ENCODE measurements around the gene NR1I3.
A peak's percentile ranks its signal among the peaks of the same experiment; 100 is the strongest.
"Not testable (repeated sequence)": the region's sequence is repeated elsewhere in the genome, so short reads cannot be mapped to it uniquely, and the experiment has no call there.

The NR1I3 gene

DNA sequence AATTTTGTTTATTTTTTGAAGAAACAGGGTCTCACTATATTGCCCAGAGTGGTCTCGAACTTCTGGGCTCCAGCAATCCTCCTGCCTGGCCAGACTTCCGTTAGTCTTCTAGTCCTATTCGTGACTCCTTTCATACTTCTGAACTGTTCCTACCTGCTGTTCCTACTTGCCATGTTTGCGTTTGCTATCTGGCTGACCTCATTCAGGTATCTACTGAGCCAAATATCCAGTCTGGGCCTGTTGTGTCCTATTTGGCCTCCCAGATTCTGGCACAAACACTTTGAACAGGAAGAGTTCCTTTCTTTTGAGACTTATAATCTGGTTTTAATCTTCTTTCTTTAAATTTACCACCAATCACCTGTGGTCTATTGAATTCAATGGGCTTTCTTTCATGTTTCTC is 6.9 kb upstream of the NR1I3 start:
- DNase-seq: no peak

DNA sequence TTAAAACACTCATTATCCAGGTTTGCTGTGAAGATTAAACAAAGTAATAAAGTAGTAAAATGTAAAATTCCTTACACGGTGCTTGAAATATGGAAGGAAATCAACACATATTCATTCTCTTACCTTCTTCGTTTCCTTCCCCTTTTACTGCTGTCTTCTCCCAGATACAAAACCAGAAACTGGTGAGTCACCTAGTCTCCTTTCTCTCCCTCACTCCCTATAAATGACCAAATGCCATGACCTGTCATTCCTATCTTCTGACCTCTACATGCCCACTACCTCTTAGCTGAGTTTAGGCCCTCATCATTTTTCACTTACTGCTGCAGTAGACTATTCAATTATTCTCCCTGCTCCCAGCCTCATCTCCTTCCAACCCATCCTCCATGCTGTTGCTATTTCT is 4.3 kb upstream of the NR1I3 start:
- DNase-seq: no peak

DNA sequence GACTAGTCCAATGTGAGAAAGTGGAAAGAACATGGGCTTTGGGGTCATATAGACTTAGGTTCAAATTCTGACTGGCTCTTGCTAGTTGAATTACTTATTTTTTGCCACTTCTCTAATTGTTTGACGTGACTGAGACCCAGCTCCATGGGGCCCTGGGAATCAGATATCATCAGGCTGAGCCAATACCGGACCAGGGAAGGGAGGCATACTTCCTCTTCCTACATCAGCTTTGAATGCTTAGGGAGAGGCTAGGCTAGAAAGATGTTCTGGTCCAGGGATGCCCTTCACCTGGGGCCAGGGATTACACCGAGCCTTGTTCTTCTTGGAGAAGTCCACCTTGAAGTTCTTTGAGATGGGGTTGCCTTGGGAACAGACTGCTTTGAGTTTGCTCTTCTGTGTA is 3.7 kb upstream of the NR1I3 start:
- peak; percentile 23 for DNase-seq

DNA sequence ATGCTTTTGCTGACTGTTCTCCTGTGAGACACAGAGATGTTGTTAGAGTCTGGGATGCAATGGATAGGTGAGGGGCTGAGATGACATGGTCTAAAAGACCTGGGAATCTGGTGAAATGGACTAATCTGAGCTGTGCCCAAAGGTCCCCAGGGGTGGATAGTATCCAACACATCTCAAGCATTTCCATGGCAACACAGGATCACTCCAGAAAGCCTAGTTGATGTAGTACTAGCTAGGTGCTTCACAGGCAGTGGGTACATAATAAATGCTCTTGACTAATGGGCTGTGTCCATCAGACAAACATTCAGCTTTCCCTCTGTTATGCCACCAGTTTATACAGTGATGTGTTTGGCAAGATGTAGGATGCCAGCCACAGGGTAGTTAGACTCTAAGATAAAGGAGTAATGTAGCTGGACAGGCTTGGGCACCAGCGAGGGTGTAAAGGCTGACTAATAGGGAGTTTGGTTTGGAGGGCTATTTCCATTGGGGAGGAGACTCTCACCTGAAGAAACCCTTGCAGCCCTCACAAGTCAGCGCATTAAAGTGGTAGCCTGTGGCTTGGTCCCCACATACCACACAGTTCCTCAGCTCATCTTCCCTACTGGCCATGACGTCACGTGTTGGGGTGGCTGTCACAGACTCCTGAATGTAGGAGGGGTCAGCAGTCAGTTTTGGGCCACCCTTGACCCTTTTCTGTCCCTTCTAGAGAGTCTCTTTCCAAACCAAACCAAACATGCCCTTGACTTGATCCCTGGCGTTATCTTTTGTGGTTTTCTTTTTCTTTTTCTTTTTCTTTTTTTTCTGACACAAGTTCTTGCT is 1.8 kb downstream of the NR1I3 start:
- DNase-seq: no peak

DNA sequence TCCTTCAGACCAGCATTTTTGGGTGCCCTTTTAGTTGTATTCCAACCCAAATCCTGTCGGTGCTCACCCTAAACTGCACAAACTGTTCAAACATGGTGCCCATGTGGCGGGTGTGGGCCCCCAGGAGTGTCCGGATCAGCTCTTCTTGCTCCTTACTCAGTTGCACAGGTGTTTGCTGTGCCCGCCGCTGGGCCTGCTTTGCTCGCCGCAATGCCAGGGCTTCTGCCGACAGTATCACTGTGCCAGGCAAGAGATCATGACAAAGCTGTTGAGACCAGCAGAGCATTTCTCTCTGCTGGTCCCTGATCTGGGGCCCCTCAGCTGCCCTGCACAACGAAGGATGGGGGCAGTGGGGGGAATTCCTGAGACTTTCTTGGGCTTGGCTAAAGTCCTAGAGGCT is 4.9 kb downstream of the NR1I3 start:
- DNase-seq: no peak

DNA sequence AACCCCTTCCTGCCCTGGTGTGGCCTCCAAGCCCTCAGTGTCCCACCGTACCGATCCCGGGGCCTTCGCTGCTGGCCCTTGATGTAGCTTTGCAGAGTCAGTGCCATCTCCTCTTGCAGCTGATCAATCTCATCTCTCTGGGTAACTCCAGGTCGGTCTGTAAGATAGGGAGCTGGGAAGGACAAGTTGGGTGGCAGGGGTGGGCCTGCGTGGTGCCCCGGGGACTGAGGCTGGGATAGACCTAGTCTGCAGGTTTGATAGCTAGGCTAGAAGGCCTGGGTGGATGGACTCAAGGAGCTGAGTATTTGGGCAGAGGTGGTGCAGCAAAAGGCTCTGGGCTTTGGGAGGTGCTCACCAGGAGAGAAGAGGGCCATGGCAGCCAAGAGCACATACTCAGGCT is 7.2 kb downstream of the NR1I3 start:
- DNase-seq: no peak

DNA sequence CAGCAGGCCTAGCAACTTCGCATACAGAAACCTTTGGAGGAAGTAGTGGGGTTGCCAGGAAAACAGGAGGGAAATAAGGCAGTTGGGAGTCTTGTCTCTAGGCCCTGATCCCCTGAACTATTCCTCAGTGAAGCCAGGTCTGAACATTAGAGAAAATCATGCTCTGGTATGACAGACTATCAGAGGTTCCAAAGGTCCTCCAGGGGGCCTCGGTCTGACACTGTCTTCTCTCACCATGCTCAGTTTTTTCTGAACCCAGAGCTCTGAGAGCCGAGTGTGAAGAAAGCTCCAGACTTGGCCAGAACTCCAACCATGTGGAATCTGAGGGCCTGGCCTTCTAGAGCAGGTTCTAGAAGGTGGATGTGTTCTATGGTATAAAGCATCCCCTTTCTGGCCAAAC is 8.1 kb downstream of the NR1I3 start:
- no peak for DNase-seq

DNA sequence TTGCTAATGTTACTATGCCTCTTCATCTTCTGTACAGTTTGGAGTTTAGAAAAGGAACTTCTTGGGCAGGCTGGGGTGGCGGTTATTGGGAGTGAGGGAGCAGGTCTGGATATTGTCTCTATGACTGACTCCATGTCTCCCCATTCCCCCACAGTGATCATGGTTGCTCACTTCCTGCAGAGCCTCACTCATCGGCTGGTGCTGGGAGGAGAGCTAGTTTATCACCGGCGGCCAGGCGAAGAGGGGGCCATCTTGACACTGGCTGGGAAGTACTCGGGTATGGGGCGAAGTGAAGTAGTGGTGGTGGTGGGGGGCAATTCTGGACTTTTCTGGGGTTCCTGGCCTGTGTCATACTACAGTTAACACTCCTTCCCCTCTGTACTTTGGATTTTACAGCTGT is 10.0 kb downstream of the NR1I3 start:
- no peak for DNase-seq

DNA sequence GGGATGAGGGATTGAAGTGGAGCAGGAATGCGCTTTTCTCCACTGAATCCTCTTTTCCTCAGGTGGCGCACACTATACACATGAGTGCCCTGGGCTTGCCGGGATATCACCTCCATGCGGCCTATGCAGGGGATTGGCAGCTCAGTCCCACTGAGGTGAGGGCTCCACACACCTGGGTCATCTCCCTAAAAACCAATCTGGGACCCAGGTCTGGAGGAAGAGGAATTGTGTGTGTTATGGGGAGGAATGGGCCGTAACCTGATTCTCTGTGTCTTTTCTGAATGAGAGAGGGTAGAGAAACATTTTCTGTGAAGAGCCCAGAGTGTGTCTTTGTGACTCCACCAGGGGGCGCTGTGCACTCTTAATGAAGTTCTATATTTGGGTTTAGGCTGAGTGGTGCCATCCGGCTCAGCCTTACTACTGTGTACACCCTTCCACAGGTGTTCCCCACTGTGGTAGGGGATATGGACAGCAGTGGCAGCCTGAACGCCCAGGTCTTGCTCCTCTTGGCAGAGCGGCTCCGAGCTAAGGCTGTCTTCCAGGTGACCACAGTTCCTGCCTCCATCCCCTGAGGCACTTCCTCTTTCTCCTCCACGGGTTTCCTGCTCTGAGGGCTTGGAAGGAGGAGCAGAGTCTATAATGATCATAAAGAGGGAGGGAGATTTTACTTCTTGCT is 10.7 kb downstream of the NR1I3 start:
- DNase-seq: peak; percentile 73

DNA sequence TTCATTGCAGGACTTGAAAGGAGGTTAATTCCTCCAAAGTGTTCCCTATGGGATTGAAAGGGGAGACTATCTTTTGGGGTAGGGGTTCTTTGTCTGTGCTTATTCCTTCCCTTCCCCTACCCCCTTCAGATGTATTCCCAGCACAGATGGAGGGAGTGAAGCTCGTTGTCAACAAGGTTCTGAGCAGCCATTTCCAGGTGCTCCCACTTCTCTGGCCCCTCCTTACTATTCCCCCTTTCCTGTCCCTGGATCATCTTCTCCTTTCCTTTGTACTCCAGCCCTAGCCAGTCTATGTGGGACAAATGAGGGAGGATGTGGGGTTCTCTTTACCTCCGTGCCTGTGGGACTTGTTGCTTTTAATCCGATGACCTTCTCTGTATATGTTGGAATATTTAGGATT is 11.2 kb downstream of the NR1I3 start:
- DNase-seq: no peak

DNA sequence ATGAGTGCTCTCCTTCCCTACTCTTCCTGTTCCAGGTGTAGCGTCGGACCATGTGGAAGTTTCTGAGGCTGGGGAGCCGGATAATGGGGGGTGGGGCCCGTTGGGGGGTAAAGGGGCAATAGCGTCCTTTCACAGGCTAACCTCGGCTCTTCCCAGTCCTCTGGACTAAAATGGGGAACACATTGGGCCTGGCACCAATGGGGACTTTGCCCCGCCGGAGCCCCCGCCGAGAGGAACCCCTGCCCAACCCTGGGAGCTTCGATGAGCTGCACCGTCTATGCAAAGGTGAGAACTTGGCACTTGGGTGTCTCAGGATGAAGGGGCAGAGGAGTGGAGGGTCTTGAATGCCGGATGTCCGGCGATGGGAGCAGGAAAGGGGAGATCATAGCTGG is 11.7 kb downstream of the NR1I3 start:
- no peak for DNase-seq

DNA sequence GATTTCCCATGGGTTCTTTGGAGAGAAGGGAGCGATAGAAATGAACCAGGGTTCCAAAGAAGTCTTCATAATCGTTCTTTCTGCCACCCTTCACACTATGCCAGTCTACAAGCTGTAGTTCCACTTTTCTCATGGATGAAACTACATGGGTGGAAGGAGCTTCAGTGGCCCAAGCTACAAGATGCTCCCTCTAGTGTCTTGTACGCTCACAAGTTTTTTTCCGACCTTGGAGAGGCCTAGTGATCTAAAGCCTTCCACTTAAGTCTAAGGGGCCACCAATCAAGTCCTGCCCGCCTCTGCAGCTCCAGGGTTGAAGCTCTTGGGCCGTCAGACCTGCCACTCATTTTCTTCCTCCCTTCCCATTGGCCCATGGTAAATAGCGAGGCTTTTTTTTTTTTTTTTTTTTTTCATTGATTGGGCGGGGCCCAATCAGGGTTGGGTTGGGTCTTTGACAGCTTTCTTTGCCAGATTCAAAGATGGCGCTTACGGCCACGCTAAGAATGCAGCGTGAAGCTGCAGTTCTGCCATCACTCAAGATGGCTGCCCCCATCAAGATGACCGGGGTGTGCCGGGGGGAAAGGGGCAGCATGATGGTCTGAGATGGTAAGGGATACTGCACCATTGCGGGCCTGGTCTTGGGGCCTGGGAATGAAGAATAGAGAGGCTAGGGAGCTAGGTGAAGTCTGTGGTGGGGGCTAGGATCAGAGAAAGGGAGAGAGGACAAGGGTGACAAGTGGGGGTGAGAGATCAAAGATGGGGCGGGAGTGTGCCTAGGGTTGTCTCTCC is 12.3 kb downstream of the NR1I3 start, which contains the start of gene TOMM40L:
TSS of gene TOMM40L (plus strand) at position 527 of the 786 bp plus-strand sequence. CDS start 430 bp downstream, outside the sequence.
- DNase-seq: peak; percentile 100

DNA sequence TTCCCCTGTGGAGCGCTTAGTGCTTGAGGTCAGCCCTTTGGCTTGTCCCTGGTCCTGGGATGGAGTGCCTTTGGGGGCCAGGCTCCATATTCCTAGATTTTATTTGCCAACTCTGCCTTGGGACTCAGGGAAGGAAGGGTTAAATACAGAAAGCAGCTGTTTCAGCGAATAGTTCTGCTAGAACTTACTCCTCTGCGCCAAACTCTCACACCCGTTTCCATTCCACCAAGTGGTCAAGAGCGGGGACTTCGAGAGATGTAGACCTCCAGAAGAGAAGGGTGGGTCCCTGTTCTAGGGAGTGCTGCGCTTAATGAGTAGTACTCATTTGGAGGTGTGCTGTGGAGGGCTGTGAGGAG is 12.8 kb downstream of the NR1I3 start:
- DNase-seq: no peak

DNA sequence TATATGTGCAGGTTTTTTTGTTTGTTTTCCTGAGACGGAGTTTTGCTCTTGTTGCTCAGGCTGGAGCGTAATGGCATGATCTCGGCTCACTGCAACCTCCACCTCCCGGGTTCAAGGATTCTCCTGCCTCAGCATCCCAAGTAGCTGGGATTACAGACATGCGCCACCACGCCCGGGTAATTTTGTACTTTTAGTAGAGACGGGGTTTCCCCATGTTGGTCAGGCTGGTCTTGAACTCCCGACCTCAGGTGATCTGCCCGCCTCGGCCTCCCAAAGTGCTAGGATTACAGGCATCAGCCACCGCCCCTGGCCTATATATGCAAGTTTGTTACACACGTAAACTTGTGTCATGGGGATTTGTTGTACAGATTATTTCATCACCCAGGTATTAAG is 13.3 kb downstream of the NR1I3 start:
- not testable (repeated sequence) for DNase-seq

DNA sequence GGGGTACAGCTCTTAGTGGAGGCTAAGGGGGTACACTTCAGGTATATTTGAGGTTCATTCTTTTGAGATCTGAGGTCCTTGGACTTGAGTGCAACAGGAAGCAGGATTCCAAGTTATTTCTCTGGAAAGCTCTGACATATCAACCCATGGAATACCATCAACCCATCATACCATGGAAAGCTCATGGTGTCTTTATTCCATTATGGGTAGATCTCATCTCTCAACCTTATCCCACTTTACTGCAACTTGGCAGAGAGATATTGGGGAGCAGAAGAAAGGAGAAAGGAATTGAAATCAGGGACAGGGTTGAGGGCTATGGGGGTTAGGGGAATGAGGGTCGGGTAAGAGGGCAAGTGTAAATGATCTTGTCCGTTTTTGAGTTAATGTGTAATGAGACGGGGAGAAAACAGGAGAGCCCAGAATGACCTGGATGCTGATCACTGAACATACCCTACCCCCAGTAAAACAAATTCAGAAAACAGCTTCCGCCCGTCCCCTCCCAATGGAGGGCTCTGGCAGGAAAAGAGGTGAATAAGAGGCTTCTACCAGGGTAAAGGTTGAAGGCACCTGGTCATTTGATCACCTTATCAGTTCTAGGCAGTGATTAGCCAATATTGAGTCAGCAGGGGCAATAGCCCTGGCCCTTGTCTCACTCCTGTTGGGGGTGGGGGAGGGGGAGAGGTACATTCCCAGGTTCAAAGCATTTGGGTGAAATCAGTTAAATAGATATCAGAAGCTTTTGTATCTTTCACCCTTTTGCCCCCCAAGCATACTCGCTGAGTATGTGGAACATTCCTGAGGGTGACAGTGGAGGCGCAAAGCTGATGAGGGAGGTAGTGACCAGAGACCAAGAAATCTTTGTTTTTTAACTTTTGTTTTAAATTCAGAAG is 14.0 kb downstream of the NR1I3 start:
- no peak for DNase-seq

DNA sequence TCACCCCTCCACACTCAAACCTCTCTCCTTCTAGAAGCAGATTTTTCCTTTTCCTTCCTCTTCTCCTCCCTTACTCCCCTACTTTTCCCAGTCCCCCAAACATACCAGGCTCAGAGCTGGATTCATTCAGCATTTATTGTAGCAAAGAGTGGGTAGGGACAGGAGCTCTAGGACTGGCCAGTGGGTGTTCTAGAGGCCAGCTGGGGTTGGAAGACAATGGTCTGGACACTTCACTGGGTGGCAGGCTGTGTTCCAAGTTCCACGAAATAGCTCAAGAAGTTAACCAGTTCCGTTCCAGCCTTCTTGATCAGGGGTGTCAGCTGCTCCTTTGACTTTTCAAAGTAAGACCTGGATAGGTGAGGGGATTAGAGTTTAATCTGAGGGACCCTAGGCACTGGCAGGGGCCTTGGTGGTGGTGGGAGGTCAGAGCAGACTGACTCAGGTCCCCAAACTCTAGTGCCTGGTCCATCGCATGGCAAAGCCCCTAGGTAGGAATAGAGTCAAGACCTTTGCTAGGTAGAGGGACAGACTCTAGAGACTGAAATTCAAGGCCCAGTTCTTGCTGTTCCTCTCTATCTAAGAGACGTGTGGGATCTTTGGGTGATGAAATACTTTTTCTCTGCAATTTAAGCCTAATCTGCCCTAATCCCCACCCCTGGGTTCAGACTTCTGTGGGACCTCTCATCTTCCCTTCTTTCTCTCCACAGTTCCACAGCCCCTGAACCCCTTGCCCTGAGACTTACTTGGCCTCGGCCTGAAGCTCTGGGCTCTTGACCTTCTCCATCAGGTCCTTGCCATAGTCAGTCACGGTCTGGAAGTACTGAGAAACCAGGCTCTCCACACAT is 15.6 kb downstream of the NR1I3 start:
- no peak for DNase-seq

DNA sequence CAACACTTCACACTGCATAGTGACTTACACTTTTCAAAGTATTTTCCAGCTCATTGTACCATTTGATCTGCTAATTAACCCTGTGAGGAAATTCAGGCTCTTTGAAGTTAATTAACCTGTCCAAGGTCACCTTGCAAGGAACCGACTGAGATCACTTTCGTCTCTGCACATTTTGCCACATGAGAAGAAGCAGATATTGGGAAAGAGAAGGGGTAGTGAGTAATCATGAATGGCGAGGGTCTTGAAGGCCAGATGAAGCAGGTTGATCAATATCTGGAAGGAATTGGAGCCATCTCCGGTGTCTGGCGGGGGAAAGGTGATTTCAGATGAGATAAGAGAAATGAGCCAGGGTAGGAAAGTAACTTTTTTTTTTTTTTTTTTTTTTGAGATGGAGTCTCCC is 18.0 kb downstream of the NR1I3 start:
- DNase-seq: no peak

DNA sequence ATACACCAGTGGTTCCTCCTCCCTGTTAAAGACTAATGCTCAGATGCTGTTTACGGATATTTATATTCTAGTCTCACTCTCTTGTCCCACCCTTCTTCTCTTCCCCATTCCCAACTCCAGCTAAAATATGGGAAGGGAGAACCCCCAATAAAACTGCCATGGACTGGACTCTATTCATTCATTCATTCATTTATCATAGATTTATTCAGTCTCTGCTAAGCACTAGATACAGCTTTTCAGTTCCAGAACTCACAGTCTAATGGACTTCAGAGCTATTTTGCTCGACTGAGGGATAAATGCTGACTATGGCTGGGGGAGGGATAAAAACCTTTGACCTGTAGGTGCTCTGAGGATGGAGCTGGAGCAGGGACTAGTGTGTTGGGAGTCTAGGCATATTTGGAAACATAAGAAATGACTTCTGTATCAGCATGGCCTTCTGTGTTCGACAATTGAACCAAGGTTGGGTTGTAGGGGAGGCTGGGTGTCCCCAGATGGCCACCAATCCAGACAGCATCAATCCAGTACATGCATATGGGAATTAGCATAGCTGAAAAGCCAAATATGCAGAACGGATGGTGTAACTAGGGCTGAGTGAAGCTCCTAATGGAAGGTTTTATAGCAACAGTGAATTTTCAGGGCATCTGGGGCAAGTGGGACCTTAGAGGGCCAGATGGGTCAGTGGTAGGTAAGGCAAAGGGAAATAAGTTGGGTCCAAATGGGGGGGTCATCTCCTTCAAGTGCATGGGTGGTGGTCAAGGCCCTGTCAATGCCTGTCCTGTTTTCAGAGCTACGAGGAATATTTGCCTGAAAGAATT is 18.7 kb downstream of the NR1I3 start:
- DNase-seq: no peak

DNA sequence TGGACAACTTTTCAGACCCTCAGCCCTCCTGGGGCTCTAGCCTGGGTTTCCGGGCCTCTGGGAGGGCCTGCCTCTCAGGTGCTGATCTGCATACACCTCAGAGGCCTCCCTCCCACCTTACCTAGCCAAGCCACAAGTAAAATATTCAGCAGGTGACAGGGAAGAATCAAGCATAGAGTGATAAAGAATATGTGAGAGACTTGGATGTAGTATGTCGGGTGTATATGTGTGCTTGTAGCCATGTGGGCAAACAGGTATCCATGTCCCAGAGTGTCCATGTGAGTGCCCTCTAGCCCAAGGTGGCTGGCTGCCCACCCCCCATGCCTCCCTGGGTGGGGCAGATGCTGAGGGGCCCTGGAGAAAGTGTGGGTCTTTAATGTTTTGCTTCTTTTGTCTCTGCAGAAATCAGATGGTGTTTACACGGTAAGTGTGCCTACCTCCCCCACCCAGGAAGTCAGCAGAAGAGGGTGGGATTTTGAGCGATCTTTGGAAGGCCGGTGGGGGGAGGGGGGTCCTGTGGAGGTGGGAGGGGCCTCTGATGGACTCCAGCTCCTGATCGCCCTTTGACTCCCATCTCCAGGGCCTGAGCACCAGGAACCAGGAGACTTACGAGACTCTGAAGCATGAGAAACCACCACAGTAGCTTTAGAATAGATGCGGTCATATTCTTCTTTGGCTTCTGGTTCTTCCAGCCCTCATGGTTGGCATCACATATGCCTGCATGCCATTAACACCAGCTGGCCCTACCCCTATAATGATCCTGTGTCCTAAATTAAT is 19.5 kb downstream of the NR1I3 start:
- DNase-seq: no peak

DNA sequence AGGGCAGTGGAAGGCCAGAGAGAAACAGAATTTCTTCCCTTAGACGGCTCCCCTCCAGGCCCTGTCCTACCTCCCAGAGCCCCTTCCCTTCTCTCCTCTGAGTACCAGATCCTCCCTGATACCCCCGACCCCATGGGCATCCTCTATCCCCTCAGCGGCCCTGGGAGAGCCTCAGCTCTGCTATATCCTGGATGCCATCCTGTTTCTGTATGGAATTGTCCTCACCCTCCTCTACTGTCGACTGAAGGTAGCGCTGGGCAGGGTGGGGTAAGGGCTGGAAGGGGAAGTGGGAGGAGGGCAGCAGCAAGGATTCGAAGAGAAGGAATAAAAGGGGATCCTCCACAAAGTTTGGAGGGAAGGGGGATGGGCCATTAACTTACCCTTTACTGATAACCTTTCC is 20.2 kb downstream of the NR1I3 start:
- DNase-seq: peak; percentile 35

All from inflammatory macrophage treated with lipopolysaccharide for 4 hours (primary cell).